Measurements from ENCODE around the gene MMEL1.

The MMEL1 gene

DNA sequence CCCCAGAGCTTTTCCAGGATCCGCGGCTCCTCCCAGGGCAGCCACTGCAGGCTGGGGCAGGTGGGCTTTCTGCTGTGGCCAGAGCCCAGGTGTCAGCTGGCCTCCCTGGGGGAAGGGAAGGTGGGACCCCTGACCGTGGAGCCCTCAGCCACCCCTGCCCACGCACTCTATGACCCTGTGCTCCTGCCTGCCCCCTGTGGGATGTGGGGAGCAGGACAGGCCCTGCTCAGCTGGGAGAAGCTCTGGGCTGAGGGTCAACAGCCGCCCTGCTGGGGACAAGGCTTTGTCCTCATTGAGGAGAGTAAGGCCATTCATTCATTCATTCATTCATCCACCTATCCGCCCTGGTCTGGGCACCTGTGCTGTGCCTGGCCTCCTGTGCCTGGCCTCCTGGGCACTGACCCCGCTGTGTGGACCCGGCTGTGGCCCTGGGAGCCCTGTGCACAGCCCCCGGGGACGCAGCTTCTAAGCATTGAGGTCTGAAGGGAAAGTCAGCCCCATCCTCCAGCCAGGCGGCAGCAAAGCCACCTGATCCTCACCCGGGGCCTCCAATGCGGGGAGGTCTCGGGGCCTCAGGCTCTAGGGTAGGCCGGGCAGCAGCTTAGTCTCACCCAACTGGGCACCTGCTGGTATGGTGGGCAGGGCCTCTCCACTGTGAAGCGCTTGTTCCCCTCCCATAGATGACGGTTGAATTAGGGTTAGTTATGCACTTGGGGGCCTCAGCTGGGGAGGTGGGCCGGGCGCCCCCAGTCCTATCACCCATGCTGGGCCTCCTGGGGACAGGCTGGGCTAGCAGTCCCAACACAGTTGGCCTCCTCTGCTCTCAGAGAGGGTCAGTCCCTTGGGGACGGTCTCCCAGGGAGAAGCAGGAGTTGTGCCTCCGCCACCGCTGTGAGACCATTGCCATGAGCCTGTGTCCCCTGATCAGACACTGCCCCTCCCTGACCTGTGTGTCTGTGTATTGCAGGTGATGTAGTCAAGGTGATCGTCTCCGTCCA lies 70.6 kb downstream of the MMEL1 start:
- TF ChIP-seq, protein P1, sequence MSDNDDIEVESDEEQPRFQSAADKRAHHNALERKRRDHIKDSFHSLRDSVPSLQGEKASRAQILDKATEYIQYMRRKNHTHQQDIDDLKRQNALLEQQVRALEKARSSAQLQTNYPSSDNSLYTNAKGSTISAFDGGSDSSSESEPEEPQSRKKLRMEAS (IDR thresholded peaks at IDR 0.05): no peak
- TF ChIP-seq TCF12 (IDR thresholded peaks at IDR 0.05; ENCODE audit: low read depth) (no peak), RAD21 (IDR thresholded peaks at IDR 0.05; ENCODE audit: low read depth) (peak; percentile 6; the same call in 1 of the 2 replicates), YY1 (IDR thresholded peaks at IDR 0.05; ENCODE audit: low read depth) (no peak), ZBTB7A (IDR thresholded peaks at IDR 0.05; ENCODE audit: low read depth) (no peak; the same call in 1 of the 2 replicates)
- TF ChIP-seq, protein P2, sequence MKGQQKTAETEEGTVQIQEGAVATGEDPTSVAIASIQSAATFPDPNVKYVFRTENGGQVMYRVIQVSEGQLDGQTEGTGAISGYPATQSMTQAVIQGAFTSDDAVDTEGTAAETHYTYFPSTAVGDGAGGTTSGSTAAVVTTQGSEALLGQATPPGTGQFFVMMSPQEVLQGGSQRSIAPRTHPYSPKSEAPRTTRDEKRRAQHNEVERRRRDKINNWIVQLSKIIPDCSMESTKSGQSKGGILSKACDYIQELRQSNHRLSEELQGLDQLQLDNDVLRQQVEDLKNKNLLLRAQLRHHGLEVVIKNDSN (IDR thresholded peaks at IDR 0.05): no peak

DNA sequence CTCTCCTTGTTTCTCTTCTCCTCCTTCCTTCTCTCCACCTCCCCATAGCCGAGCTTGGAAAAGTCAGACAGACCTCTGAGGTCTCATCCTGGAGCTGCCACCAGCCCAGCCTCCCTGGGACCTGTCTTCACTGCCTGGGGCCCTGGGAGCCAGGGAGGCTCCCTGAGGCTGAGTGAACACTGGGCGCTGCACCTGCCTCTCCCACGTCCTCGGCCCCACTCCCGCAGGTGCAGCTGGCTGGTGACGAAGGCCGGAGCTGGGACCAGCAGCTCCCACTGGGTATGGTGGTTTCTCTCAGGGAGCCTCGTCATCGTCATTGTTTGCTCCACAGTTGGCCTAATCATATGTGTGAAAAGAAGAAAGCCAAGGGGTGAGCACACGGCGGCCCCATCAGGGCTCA lies 71.4 kb downstream of the MMEL1 start:
- TF ChIP-seq TAF1 (IDR thresholded peaks at IDR 0.05; ENCODE audit: low read depth): no peak
- TF ChIP-seq, protein P2 (IDR thresholded peaks at IDR 0.05): no peak
- no peak for TF ChIP-seq ZBTB7A (IDR thresholded peaks at IDR 0.05; ENCODE audit: low read depth)
- TF ChIP-seq, protein P1 (IDR thresholded peaks at IDR 0.05): no peak

DNA sequence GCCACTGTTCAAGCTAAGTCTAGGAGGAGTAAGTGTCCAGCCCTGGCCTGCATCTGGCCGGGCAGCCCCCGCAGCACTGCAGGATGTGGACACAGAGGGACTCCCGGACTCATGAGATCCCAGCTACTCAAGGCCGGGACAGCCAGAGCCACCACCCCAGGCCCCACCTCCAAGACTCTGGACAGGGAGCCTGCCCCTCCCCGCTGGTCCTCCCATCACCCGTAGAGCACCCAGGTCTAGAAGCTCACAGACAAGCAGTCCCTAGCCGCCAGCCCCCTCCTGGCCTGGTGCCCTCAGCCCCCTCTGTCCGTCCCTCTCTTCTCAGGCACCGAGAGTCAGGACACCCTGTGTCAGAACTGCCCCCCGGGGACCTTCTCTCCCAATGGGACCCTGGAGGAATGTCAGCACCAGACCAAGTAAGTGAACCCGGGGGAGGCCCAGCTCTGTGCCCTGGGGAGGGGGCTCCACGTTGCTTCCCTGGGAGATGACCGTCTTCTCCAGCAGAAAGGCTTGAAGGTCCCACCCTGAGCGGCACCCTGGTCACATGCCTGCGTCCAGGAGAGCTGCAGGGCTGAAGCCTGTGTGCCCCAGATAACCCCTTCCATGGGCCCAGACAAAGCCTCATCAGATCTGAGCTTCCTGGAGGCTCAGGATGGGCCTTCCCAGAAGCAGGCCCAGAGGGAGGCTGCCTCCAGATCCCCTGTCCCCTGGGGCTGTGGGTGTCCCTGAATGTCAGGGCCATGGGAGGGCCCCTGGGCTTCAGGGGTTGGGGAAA lies 72.3 kb downstream of the MMEL1 start:
- TF ChIP-seq TAF1 (IDR thresholded peaks at IDR 0.05; ENCODE audit: low read depth): no peak
- no peak for TF ChIP-seq YY1 (IDR thresholded peaks at IDR 0.05; ENCODE audit: low read depth)
- TF ChIP-seq, protein P2 (IDR thresholded peaks at IDR 0.05): no peak
- no peak for TF ChIP-seq ZBTB7A (IDR thresholded peaks at IDR 0.05; ENCODE audit: low read depth)
- no peak for TF ChIP-seq NFIC (IDR thresholded peaks at IDR 0.05)
- TF ChIP-seq, protein P3, sequence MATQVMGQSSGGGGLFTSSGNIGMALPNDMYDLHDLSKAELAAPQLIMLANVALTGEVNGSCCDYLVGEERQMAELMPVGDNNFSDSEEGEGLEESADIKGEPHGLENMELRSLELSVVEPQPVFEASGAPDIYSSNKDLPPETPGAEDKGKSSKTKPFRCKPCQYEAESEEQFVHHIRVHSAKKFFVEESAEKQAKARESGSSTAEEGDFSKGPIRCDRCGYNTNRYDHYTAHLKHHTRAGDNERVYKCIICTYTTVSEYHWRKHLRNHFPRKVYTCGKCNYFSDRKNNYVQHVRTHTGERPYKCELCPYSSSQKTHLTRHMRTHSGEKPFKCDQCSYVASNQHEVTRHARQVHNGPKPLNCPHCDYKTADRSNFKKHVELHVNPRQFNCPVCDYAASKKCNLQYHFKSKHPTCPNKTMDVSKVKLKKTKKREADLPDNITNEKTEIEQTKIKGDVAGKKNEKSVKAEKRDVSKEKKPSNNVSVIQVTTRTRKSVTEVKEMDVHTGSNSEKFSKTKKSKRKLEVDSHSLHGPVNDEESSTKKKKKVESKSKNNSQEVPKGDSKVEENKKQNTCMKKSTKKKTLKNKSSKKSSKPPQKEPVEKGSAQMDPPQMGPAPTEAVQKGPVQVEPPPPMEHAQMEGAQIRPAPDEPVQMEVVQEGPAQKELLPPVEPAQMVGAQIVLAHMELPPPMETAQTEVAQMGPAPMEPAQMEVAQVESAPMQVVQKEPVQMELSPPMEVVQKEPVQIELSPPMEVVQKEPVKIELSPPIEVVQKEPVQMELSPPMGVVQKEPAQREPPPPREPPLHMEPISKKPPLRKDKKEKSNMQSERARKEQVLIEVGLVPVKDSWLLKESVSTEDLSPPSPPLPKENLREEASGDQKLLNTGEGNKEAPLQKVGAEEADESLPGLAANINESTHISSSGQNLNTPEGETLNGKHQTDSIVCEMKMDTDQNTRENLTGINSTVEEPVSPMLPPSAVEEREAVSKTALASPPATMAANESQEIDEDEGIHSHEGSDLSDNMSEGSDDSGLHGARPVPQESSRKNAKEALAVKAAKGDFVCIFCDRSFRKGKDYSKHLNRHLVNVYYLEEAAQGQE (IDR thresholded peaks at IDR 0.05; ENCODE audit: low read depth): no peak
- no peak for TF ChIP-seq CEBPB (IDR thresholded peaks at IDR 0.05)

DNA sequence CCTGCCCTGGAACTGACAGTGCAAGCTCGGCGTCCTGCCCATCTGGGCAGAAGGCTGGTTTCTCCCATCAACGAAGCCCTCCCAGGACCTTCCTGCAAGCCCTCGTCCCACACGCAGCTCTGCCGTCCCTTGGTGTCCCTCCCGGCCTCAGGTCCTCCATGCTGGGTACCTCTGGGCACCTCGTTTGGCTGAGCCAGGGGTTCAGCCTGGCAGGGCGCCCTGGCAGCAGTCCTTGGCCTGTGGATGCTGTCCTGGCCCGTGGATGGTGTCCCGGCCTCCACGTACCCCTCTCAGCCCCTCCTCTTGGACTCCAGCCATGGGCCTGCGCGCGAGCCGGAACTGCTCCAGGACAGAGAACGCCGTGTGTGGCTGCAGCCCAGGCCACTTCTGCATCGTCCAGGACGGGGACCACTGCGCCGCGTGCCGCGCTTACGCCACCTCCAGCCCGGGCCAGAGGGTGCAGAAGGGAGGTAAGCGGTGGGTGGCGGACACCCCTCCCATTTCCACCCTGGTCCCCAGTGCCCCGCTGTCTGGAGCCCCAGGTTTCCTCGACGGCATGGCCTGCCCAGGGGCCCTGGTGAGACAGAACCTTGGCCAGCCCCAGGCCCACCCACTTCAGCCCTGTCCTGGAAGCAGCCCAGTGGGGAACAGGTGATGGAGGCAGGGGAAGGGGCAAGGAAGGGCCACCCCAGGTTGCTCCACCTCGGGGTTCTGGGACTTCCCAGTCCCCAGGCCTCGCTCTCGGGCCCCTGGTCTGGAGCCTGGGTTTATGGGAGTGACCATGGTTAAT lies 73.1 kb downstream of the MMEL1 start:
- TF ChIP-seq EGR1 (IDR thresholded peaks at IDR 0.05) (no peak), TAF1 (IDR thresholded peaks at IDR 0.05; ENCODE audit: low read depth) (no peak), RAD21 (IDR thresholded peaks at IDR 0.05; ENCODE audit: low read depth) (no peak), TEAD4 (IDR thresholded peaks at IDR 0.05) (no peak)

DNA sequence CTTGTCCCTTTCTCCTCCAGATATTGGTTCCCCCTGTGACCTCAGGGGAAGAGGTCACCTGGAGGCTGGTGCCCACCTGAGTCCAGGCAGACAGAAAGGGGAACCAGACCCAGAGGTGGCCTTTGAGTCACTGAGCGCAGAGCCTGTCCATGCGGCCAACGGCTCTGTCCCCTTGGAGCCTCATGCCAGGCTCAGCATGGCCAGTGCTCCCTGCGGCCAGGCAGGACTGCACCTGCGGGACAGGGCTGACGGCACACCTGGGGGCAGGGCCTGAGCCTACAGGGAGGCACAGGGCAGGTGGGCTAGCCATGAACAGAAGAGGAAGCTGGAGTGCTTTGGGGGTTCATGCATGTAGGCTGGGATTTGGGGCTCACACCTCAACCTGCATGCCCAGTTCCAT lies 74.0 kb downstream of the MMEL1 start:
- TF ChIP-seq, protein P3 (IDR thresholded peaks at IDR 0.05; ENCODE audit: low read depth): no peak
- TF ChIP-seq EP300 (IDR thresholded peaks at IDR 0.05; ENCODE audit: borderline replicate concordance) (no peak), ZBTB7A (IDR thresholded peaks at IDR 0.05; ENCODE audit: low read depth) (no peak)
- TF ChIP-seq, protein P2 (IDR thresholded peaks at IDR 0.05): no peak
